HepG2 (cell line): Measurements from ENCODE around the gene JADE3. TPM values are rescaled to one million over a fixed set of nuclear protein-coding genes. Genes with fewer than 3 reads are reported as not detected.
A peak's percentile ranks its signal among the peaks of the same experiment; 100 is the strongest.

ENCODE experiments used
- ATAC-seq: fragments of 200-7000 bp; cut with Tn5 transposase; 3 replicates; pipeline ENCODE4 v1.9.1; 2020; ENCODE audit warnings: mild to moderate bottlenecking, moderate library complexity
- BruUV-seq: library from RNA; stranded (reverse); fragments of 400-500 nt; replicated peaks from 2 replicates; lab custom pipeline; 2021; lab: Mats Ljungman, UMichigan
- CTCF ChIA-PET: fragments of 300-600 bp; formaldehyde crosslinking; extraction: SDS; loops from one replicate; lab custom pipeline; 2021; ENCODE audit warnings: low total read pairs, inconsistent platforms, low intra/inter-chr PET ratio; lab: Yijun Ruan, JAX
- POLR2A ChIA-PET: fragments of 350-600 bp; sonication (Branson Sonifier 250); formaldehyde crosslinking; loops from one replicate; lab custom pipeline; 2020; ENCODE audit warnings: antibody characterized with exemption, inconsistent platforms; lab: Yijun Ruan, JAX
- DNase-seq: peaks from one replicate; pipeline ENCODE4 v3.0.0-alpha.2; 2015; ENCODE audit warnings: low spot score
- FAIRE-seq: peaks from 3 replicates; lab custom pipeline; 2011; peaks lifted over from hg19 to GRCh38; lab: Jason Lieb, UNC
- H2AFZ ChIP-seq: one replicate; pipeline ENCODE4 v1.6.1; 2011; ENCODE audit warnings: low read length, inconsistent platforms
- H3K27ac ChIP-seq: fragments of 300-600 bp; 3 replicates; pipeline ENCODE4 v1.8.0; 2011; ENCODE audit warnings: mixed run types, mild to moderate bottlenecking, mixed read lengths, low read length, inconsistent platforms; ENCODE audit not compliant: insufficient read depth; ENCODE audit errors: extremely low read length
- H3K27me3 ChIP-seq, 2 experiments: fragments of 200-600 bp in 1 of 2; 2 replicates in 1 of 2; 3 replicates in 1 of 2; pipeline versions ENCODE4 v1.6.0 to v1.8.0; 2011; ENCODE audit warnings: low read length in 2 of 2, mild to moderate bottlenecking in 2 of 2, moderate library complexity in 2 of 2, inconsistent platforms in 1 of 2; ENCODE audit not compliant: insufficient read depth in 2 of 2, control insufficient read depth in 1 of 2
- H3K36me3 ChIP-seq, 2 experiments: fragments of 200-600 bp in 1 of 2; replicated peaks in 1 of 2; 2 replicates in 1 of 2; 3 replicates in 1 of 2; pipeline versions ENCODE4 v1.5.1 to v1.8.0; 2011; ENCODE audit warnings: low read length in 2 of 2, inconsistent platforms in 1 of 2; ENCODE audit not compliant: insufficient read depth in 2 of 2, control insufficient read depth in 1 of 2
- H3K4me1 ChIP-seq: 2 replicates; pipeline ENCODE4 v1.5.1; 2012; ENCODE audit warnings: low read length, inconsistent platforms; ENCODE audit not compliant: insufficient read depth
- H3K4me2 ChIP-seq: 2 replicates; pipeline ENCODE4 v1.6.0; 2011; ENCODE audit warnings: low read depth, low read length, inconsistent platforms
- H3K4me3 ChIP-seq, 3 experiments: fragments of 200-600 bp in 1 of 3; sonication (generic), shearing (Covaris generic) in 1 of 3; replicated peaks in 1 of 3; 2 replicates each; pipeline ENCODE4 v1.5.1; 2011 to 2016; ENCODE audit warnings: low read length in 3 of 3, inconsistent platforms in 2 of 3, low read depth in 2 of 3, mild to moderate bottlenecking in 2 of 3, control low read depth in 1 of 3, mixed read lengths in 1 of 3; ENCODE audit not compliant: insufficient read depth in 1 of 3
- H3K79me2 ChIP-seq: one replicate; pipeline ENCODE4 v1.6.1; 2011; ENCODE audit warnings: low read length, inconsistent platforms; ENCODE audit not compliant: insufficient read depth
- H3K9ac ChIP-seq: 2 replicates; pipeline ENCODE4 v1.6.0; 2011; ENCODE audit warnings: mild to moderate bottlenecking, low read depth, low read length, inconsistent platforms; ENCODE audit not compliant: insufficient read depth
- H3K9me3 ChIP-seq: 2 replicates; pipeline ENCODE4 v1.5.1; 2012; ENCODE audit warnings: mild to moderate bottlenecking, low read length
- H4K20me1 ChIP-seq: 2 replicates; pipeline ENCODE4 v1.6.0; 2011; ENCODE audit warnings: inconsistent platforms, mild to moderate bottlenecking, low read length, moderate library complexity; ENCODE audit not compliant: insufficient read depth
- ATAD3A ChIP-seq: sonication (generic); formaldehyde crosslinking; IDR thresholded peaks from 2 replicates; pipeline ENCODE4 v1.4.0; 2020; ENCODE audit warnings: missing genetic modification reagents
- CCAR2 ChIP-seq: fragments of 200-400 bp; formaldehyde crosslinking; optimal IDR thresholded peaks from 2 replicates; pipeline ENCODE3; 2018; ENCODE audit warnings: low read depth, mild to moderate bottlenecking, low read length, moderate library complexity
- FOSL2 ChIP-seq: sonication (generic); formaldehyde crosslinking; IDR thresholded peaks from 2 replicates; pipeline ENCODE4 v1.4.0; 2020; ENCODE audit warnings: missing genetic modification reagents
- HMGXB3 ChIP-seq: sonication (generic); formaldehyde crosslinking; IDR thresholded peaks from 2 replicates; pipeline ENCODE4 v1.4.0; 2020; ENCODE audit warnings: missing genetic modification reagents, borderline replicate concordance
- NR0B2 ChIP-seq: sonication (generic); formaldehyde crosslinking; IDR thresholded peaks from 2 replicates; pipeline ENCODE4 v1.4.0; 2020; ENCODE audit warnings: mild to moderate bottlenecking, missing genetic modification reagents
- SMAD9 ChIP-seq: sonication (generic); formaldehyde crosslinking; IDR thresholded peaks from 2 replicates; pipeline ENCODE4 v1.5.1; 2020; ENCODE audit warnings: mild to moderate bottlenecking, missing genetic modification reagents
- SUZ12 ChIP-seq: fragments of 150-350 bp; IDR thresholded peaks from 2 replicates; pipeline ENCODE4 v1.6.1; 2014; ENCODE audit warnings: low read depth, low read length
- THAP8 ChIP-seq: sonication (generic); formaldehyde crosslinking; IDR thresholded peaks from 2 replicates; pipeline ENCODE4 v1.5.1; 2020; ENCODE audit warnings: missing genetic modification reagents, mild to moderate bottlenecking, borderline replicate concordance
- YY1 ChIP-seq: IDR thresholded peaks from 2 replicates; pipeline ENCODE4 v1.6.1; 2011; ENCODE audit warnings: low read length, low read depth, moderate library complexity, mild to moderate bottlenecking; ENCODE audit not compliant: insufficient read depth, insufficient replicate concordance
- ZNF513 ChIP-seq: sonication (generic); formaldehyde crosslinking; conservative IDR thresholded peaks from 2 replicates; pipeline ENCODE4 v1.5.0; 2020; ENCODE audit warnings: missing genetic modification reagents
- ZNF766 ChIP-seq: sonication (generic); formaldehyde crosslinking; IDR thresholded peaks from 2 replicates; pipeline ENCODE4 v1.5.0; 2020; ENCODE audit warnings: missing genetic modification reagents, borderline replicate concordance
- WGBS: methylation state at CpG from one replicate; pipeline ENCODE4 v1.1.6; 2017; ENCODE audit warnings: low lambda C conversion rate; 5-methylcytosine and 5-hydroxymethylcytosine counted together
- in situ Hi-C: cut with HindIII; loops from 2 replicates; pipeline ENCODE4 v1.10.0; 2017; ENCODE audit warnings: low pct_unique_long_range_greater_than_20kb; ENCODE audit not compliant: extremely low pct_ligation_motif_present
- intact Hi-C: fragments of 100-400 bp; cut with micrococcal nuclease; formaldehyde crosslinking; loops from one replicate; pipeline ENCODE4 v1.10.0; 2022; ENCODE audit not compliant: unreplicated experiment
- polyA plus RNA-seq, 8 experiments: library from polyadenylated mRNA; depleted of rRNA in 3 of 8; stranded (reverse) in 7 of 8; unstranded in 1 of 8; fragments of >200 nt; fragmentation: Illumina TruSeq in 4 of 8; extraction: Trizol in 4 of 8; gene quantifications; 2 replicates each; pipeline versions ENCODE4 v1.2.1 to v1.2.3, GENCODE V29; 2011 to 2016; ENCODE audit warnings: low read depth in 4 of 8, missing spikeins in 1 of 8, mixed read lengths in 1 of 8; ENCODE audit not compliant: insufficient read depth in 1 of 8
- total RNA-seq, 5 experiments: library from RNA; depleted of rRNA; stranded (reverse); fragments of >200 nt; fragmentation: Illumina TruSeq; extraction: Trizol; gene quantifications; 2 replicates each; pipeline ENCODE4 v1.2.3, GENCODE V29; 2016; ENCODE audit warnings: low read depth in 1 of 5

Gene JADE3
- total and polyA plus RNA-seq, 2 of the 13 experiments (the other 11 are each of a cell fraction or from before 2014, with no cell fraction given), result 7.7 to 7.8 TPM

- Histone ChIP-seq H3K27ac (no peak overlapping the region), H3K79me2 (peaks cover 34% of the 10 kb centered on the region), H3K4me2 (no peak overlapping the region), H3K27me3 (no peaks in the 10 kb centered on the region), H2AFZ (no peak overlapping the region), H3K9ac (no peak overlapping the region), H4K20me1 (no peaks in the 10 kb centered on the region), H3K36me3 (no peaks in the 10 kb centered on the region), H3K4me1 (peaks cover 61% of the 10 kb centered on the region), H3K9me3 (no peaks in the 10 kb centered on the region), H3K4me3 (no peak overlapping the region)
- TF ChIP-seq ZNF766 (CRISPR knock-in tag) (no peak), ZNF513 (CRISPR knock-in tag) (no peak), FOSL2 (0 out of 2 replicates have a peak, but pooled peaks have one; percentile 8)
- DNase-seq (no peak), ATAC-seq (no peak), FAIRE-seq (no peak)
- intact Hi-C loops, result no loop called here
- CTCF ChIA-PET, result no interaction called here
- BruUV-seq, result no TSS peak
- POLR2A ChIA-PET, result no interaction called here
- 89% methylated on average over 1 of the region's 1 CpG for WGBS
- in situ Hi-C loops, result no loop called here
Measured at GRCh38 chrX:46965125-46965758, 53.0 kb downstream of the JADE3 start.

GRCh38 chrX:46967547-46967946 lies 55.3 kb downstream of the JADE3 start:
- CTCF ChIA-PET, result no interaction called here
- Histone ChIP-seq H3K4me1 (peaks cover 50% of the 10 kb centered on the region), H3K36me3 (no peaks in the 10 kb centered on the region), H4K20me1 (no peaks in the 10 kb centered on the region), H3K4me3 (no peak overlapping the region), H3K9me3 (no peaks in the 10 kb centered on the region), H2AFZ (no peak overlapping the region), H3K27me3 (no peaks in the 10 kb centered on the region), H3K9ac (no peak overlapping the region), H3K79me2 (peaks cover 27% of the 10 kb centered on the region), H3K4me2 (no peak overlapping the region), H3K27ac (no peak overlapping the region)
- DNase-seq (no peak), FAIRE-seq (no peak), ATAC-seq (no peak)
- in situ Hi-C loops, result no loop called here
- POLR2A ChIA-PET, result no interaction called here
- WGBS, result 80% methylated on average over 4 of the region's 4 CpGs
- no TSS peak for BruUV-seq
- intact Hi-C loops, result no loop called here
- no peak for TF ChIP-seq THAP8 (CRISPR knock-in tag)
- no peak for TF ChIP-seq SUZ12
- no peak for TF ChIP-seq CCAR2
- TF ChIP-seq HMGXB3, result no peak
- TF ChIP-seq ATAD3A, result no peak
- no peak for TF ChIP-seq SMAD9 (CRISPR knock-in tag)
- no peak for TF ChIP-seq NR0B2 (CRISPR knock-in tag)
- TF ChIP-seq YY1, result no peak
